22Rv1 (cell line): ENCODE data around the gene PLCXD3.

Source experiments
- CTCF ChIP-seq: fragments of 450-650 bp; IDR thresholded peaks from 2 replicates; pipeline ENCODE4 v1.5.1; 2017; ENCODE audit warnings: mild to moderate bottlenecking
- ZFX ChIP-seq: fragments of 450-650 bp; IDR thresholded peaks from 2 replicates; pipeline ENCODE4 v1.6.1; 2017; ENCODE audit warnings: antibody characterized with exemption, borderline replicate concordance

- TF ChIP-seq ZFX (no peak), CTCF (no peak)
Observed at GRCh38 chr5:41312478-41313060, 197.8 kb downstream of the PLCXD3 start.
